HEK293 (cell line): ENCODE results near the gene RNF39.

Source experiments
- GLIS2 ChIP-seq: fragments of 450-650 bp; formaldehyde crosslinking; IDR thresholded peaks from 2 replicates; pipeline ENCODE4 v1.5.1; 2016; ENCODE audit warnings: missing biosample characterization, missing genetic modification characterization
- HOXA7 ChIP-seq: sonication (generic); formaldehyde crosslinking; IDR thresholded peaks from 2 replicates; pipeline ENCODE4 v1.8.1; 2022; ENCODE audit warnings: missing genetic modification reagents, borderline replicate concordance
- KLF16 ChIP-seq: fragments of 450-650 bp; formaldehyde crosslinking; IDR thresholded peaks from 2 replicates; pipeline ENCODE4 v1.5.1; 2017; ENCODE audit warnings: missing biosample characterization, missing genetic modification characterization
- KLF7 ChIP-seq: fragments of 450-650 bp; formaldehyde crosslinking; IDR thresholded peaks from 2 replicates; pipeline ENCODE4 v1.5.1; 2016; ENCODE audit warnings: missing biosample characterization, missing genetic modification characterization, borderline replicate concordance
- MYNN ChIP-seq: fragments of 450-650 bp; formaldehyde crosslinking; IDR thresholded peaks from 2 replicates; pipeline ENCODE4 v1.5.1; 2016; ENCODE audit warnings: missing biosample characterization, missing genetic modification characterization, borderline replicate concordance
- REPIN1 ChIP-seq: fragments of 450-650 bp; formaldehyde crosslinking; IDR thresholded peaks from 2 replicates; pipeline ENCODE4 v1.5.1; 2017; ENCODE audit warnings: missing biosample characterization, missing genetic modification characterization, low read depth
- ZBTB7A ChIP-seq: fragments of 450-650 bp; formaldehyde crosslinking; IDR thresholded peaks from 2 replicates; pipeline ENCODE4 v1.5.1; 2016; ENCODE audit warnings: low read depth, missing biosample characterization, missing genetic modification characterization
- ZFP69B ChIP-seq: fragments of 450-650 bp; formaldehyde crosslinking; IDR thresholded peaks from 2 replicates; pipeline ENCODE4 v1.5.1; 2016; ENCODE audit warnings: missing biosample characterization, missing genetic modification characterization
- ZIC2 ChIP-seq: fragments of 450-650 bp; formaldehyde crosslinking; IDR thresholded peaks from 2 replicates; pipeline ENCODE4 v1.5.1; 2016; ENCODE audit warnings: missing biosample characterization, missing genetic modification characterization
- ZNF112 ChIP-seq: fragments of 450-650 bp; formaldehyde crosslinking; IDR thresholded peaks from 2 replicates; pipeline ENCODE4 v1.5.0; 2017; ENCODE audit warnings: missing biosample characterization, missing genetic modification characterization
- ZNF140 ChIP-seq: fragments of 450-650 bp; formaldehyde crosslinking; IDR thresholded peaks from 2 replicates; pipeline ENCODE4 v1.5.1; 2016; ENCODE audit warnings: missing biosample characterization, missing genetic modification characterization
- ZNF157 ChIP-seq: fragments of 450-650 bp; formaldehyde crosslinking; IDR thresholded peaks from 2 replicates; pipeline ENCODE4 v1.5.1; 2016; ENCODE audit warnings: missing biosample characterization, missing genetic modification characterization
- ZNF16 ChIP-seq: fragments of 450-650 bp; formaldehyde crosslinking; IDR thresholded peaks from 2 replicates; pipeline ENCODE4 v1.5.1; 2016; ENCODE audit warnings: low read depth, missing biosample characterization, missing genetic modification characterization
- ZNF169 ChIP-seq: fragments of 450-650 bp; formaldehyde crosslinking; IDR thresholded peaks from 2 replicates; pipeline ENCODE4 v1.5.1; 2016; ENCODE audit warnings: missing biosample characterization, missing genetic modification characterization
- ZNF292 ChIP-seq: fragments of 450-650 bp; formaldehyde crosslinking; IDR thresholded peaks from 2 replicates; pipeline ENCODE4 v1.5.1; 2016; ENCODE audit warnings: low read depth, missing biosample characterization, missing genetic modification characterization, borderline replicate concordance
- ZNF366 ChIP-seq: fragments of 450-650 bp; formaldehyde crosslinking; conservative IDR thresholded peaks from 2 replicates; pipeline ENCODE4 v1.5.1; 2016; ENCODE audit warnings: missing biosample characterization, missing genetic modification characterization
- ZNF37A ChIP-seq: fragments of 450-650 bp; IDR thresholded peaks from 2 replicates; pipeline ENCODE4 v1.5.1; 2018; ENCODE audit warnings: missing biosample characterization, missing genetic modification characterization
- ZNF48 ChIP-seq: fragments of 450-650 bp; formaldehyde crosslinking; IDR thresholded peaks from 2 replicates; pipeline ENCODE4 v1.5.1; 2016; ENCODE audit warnings: missing biosample characterization, missing genetic modification characterization
- ZNF521 ChIP-seq: fragments of 450-650 bp; formaldehyde crosslinking; IDR thresholded peaks from 2 replicates; pipeline ENCODE4 v1.5.1; 2017; ENCODE audit warnings: missing biosample characterization, mild to moderate bottlenecking, missing genetic modification characterization
- ZNF555 ChIP-seq: fragments of 450-650 bp; formaldehyde crosslinking; conservative IDR thresholded peaks from 2 replicates; pipeline ENCODE4 v1.5.1; 2017; ENCODE audit warnings: missing biosample characterization, mild to moderate bottlenecking, missing genetic modification characterization, inconsistent platforms
- ZNF600 ChIP-seq: fragments of 450-650 bp; formaldehyde crosslinking; IDR thresholded peaks from 2 replicates; pipeline ENCODE4 v1.5.1; 2016; ENCODE audit warnings: missing biosample characterization, missing genetic modification characterization
- ZNF610 ChIP-seq: fragments of 450-650 bp; formaldehyde crosslinking; IDR thresholded peaks from 2 replicates; pipeline ENCODE4 v1.5.1; 2016; ENCODE audit warnings: missing biosample characterization, missing genetic modification characterization, borderline replicate concordance
- ZNF629 ChIP-seq: fragments of 450-650 bp; formaldehyde crosslinking; IDR thresholded peaks from 2 replicates; pipeline ENCODE4 v1.5.1; 2017; ENCODE audit warnings: missing biosample characterization, missing genetic modification characterization
- ZNF747 ChIP-seq: fragments of 450-650 bp; formaldehyde crosslinking; IDR thresholded peaks from 2 replicates; pipeline ENCODE4 v1.5.1; 2016; ENCODE audit warnings: missing biosample characterization, missing genetic modification characterization
- ZXDB ChIP-seq: fragments of 450-650 bp; formaldehyde crosslinking; IDR thresholded peaks from 2 replicates; pipeline ENCODE4 v1.5.1; 2016; ENCODE audit warnings: missing biosample characterization, missing genetic modification characterization
- TF ChIP-seq, protein P1 (sequence below): fragments of 450-650 bp; IDR thresholded peaks from 2 replicates; pipeline ENCODE4 v1.5.1; 2018; ENCODE audit warnings: missing biosample characterization, missing genetic modification characterization
- TF ChIP-seq, protein P2 (sequence below): fragments of 450-650 bp; formaldehyde crosslinking; conservative IDR thresholded peaks from 2 replicates; pipeline ENCODE4 v1.5.1; 2016; ENCODE audit warnings: low read depth, missing biosample characterization, missing genetic modification characterization
- TF ChIP-seq, protein P3 (sequence below): fragments of 450-650 bp; formaldehyde crosslinking; IDR thresholded peaks from 2 replicates; pipeline ENCODE4 v1.5.1; 2016; ENCODE audit warnings: missing biosample characterization, missing genetic modification characterization
- TF ChIP-seq, protein P4 (sequence below): fragments of 450-650 bp; formaldehyde crosslinking; IDR thresholded peaks from 2 replicates; pipeline ENCODE4 v1.5.1; 2016; ENCODE audit warnings: missing biosample characterization, missing genetic modification characterization

The RNF39 gene

DNA sequence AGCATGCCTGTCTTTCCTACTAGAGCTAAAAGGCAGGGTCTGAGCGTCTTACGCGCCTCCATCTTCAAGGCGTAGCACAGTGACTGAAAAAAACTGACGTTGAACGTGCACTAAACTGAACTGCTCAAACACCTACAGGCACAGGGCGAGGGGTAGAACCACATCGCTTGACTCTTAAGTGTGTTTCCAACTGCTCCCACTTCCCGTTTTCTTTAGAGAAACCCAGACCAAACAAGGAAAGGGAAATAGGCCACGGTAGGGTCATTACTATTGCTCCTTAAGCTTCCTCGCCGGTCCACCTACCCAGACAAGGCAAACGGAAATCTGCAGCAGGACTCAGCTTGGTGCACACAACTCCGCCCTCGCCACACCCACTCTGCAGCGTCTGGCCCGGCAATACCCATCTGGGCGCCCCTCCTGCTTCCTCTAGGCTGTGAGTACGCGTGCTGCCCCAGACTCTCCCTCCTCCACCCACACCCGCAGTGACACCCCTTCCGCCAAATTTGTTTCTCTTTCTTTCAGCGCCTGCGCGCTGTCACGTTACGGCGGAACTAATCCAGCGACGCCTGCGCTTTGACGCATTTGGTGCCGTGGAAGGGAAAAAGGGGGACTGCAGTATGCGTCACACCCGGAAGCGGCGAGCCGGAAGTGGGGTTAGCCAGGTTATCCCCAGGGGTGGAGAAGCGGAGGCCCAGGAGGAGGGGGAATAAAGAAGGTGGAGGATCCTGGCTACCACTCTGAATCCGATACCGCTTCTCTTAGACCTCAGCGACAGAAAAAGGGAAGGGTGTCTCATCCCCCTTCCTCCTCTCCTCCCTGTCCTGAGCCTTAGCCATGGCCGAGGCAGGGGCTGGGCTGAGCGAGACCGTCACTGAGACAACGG, 8.8 kb downstream of the RNF39 start, which contains the start of gene PPP1R11 (continued):
- TF ChIP-seq MYNN (tag by site-specific recombination) (peak; percentile 99), ZNF16 (tag by site-specific recombination) (no peak), ZXDB (tag by site-specific recombination) (peak; percentile 98), ZNF366 (tag by site-specific recombination) (peak; percentile 88), ZNF48 (no peak), HOXA7 (CRISPR knock-in tag) (no peak), ZNF747 (tag by site-specific recombination) (no peak), ZNF555 (tag by site-specific recombination) (no peak), REPIN1 (tag by site-specific recombination) (no peak; the same call in 1 of the 2 replicates), ZIC2 (tag by site-specific recombination) (peak; percentile 44), ZNF521 (no peak), ZNF112 (tag by site-specific recombination) (no peak), ZNF37A (tag by site-specific recombination) (no peak), ZNF292 (tag by site-specific recombination) (no peak), ZNF610 (tag by site-specific recombination) (0 out of 2 replicates have a peak, but pooled peaks have one; percentile 38), KLF7 (tag by site-specific recombination) (peak; percentile 32; the same call in 1 of the 2 replicates), ZNF169 (tag by site-specific recombination) (no peak), ZNF140 (tag by site-specific recombination) (no peak), ZNF157 (tag by site-specific recombination) (no peak), ZNF600 (tag by site-specific recombination) (peak; percentile 80), GLIS2 (tag by site-specific recombination) (peak; percentile 61; the same call in 1 of the 2 replicates), ZNF629 (tag by site-specific recombination) (peak; percentile 99), ZFP69B (tag by site-specific recombination) (no peak), ZBTB7A (tag by site-specific recombination) (no peak), KLF16 (tag by site-specific recombination) (peak; percentile 49; the same call in 1 of the 2 replicates)
- TF ChIP-seq, protein P1, sequence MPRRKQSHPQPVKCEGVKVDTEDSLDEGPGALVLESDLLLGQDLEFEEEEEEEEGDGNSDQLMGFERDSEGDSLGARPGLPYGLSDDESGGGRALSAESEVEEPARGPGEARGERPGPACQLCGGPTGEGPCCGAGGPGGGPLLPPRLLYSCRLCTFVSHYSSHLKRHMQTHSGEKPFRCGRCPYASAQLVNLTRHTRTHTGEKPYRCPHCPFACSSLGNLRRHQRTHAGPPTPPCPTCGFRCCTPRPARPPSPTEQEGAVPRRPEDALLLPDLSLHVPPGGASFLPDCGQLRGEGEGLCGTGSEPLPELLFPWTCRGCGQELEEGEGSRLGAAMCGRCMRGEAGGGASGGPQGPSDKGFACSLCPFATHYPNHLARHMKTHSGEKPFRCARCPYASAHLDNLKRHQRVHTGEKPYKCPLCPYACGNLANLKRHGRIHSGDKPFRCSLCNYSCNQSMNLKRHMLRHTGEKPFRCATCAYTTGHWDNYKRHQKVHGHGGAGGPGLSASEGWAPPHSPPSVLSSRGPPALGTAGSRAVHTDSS (tag by site-specific recombination) = no peak
- TF ChIP-seq, protein P2, sequence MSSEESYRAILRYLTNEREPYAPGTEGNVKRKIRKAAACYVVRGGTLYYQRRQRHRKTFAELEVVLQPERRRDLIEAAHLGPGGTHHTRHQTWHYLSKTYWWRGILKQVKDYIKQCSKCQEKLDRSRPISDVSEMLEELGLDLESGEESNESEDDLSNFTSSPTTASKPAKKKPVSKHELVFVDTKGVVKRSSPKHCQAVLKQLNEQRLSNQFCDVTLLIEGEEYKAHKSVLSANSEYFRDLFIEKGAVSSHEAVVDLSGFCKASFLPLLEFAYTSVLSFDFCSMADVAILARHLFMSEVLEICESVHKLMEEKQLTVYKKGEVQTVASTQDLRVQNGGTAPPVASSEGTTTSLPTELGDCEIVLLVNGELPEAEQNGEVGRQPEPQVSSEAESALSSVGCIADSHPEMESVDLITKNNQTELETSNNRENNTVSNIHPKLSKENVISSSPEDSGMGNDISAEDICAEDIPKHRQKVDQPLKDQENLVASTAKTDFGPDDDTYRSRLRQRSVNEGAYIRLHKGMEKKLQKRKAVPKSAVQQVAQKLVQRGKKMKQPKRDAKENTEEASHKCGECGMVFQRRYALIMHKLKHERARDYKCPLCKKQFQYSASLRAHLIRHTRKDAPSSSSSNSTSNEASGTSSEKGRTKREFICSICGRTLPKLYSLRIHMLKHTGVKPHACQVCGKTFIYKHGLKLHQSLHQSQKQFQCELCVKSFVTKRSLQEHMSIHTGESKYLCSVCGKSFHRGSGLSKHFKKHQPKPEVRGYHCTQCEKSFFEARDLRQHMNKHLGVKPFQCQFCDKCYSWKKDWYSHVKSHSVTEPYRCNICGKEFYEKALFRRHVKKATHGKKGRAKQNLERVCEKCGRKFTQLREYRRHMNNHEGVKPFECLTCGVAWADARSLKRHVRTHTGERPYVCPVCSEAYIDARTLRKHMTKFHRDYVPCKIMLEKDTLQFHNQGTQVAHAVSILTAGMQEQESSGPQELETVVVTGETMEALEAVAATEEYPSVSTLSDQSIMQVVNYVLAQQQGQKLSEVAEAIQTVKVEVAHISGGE (tag by site-specific recombination) = peak; percentile 99
- TF ChIP-seq, protein P3, sequence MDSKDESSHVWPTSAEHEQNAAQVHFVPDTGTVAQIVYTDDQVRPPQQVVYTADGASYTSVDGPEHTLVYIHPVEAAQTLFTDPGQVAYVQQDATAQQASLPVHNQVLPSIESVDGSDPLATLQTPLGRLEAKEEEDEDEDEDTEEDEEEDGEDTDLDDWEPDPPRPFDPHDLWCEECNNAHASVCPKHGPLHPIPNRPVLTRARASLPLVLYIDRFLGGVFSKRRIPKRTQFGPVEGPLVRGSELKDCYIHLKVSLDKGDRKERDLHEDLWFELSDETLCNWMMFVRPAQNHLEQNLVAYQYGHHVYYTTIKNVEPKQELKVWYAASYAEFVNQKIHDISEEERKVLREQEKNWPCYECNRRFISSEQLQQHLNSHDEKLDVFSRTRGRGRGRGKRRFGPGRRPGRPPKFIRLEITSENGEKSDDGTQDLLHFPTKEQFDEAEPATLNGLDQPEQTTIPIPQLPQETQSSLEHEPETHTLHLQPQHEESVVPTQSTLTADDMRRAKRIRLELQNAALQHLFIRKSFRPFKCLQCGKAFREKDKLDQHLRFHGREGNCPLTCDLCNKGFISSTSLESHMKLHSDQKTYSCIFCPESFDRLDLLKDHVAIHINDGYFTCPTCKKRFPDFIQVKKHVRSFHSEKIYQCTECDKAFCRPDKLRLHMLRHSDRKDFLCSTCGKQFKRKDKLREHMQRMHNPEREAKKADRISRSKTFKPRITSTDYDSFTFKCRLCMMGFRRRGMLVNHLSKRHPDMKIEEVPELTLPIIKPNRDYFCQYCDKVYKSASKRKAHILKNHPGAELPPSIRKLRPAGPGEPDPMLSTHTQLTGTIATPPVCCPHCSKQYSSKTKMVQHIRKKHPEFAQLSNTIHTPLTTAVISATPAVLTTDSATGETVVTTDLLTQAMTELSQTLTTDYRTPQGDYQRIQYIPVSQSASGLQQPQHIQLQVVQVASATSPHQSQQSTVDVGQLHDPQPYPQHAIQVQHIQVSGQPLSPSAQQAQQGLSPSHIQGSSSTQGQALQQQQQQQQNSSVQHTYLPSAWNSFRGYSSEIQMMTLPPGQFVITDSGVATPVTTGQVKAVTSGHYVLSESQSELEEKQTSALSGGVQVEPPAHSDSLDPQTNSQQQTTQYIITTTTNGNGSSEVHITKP (tag by site-specific recombination) = peak; percentile 92
- TF ChIP-seq, protein P4, sequence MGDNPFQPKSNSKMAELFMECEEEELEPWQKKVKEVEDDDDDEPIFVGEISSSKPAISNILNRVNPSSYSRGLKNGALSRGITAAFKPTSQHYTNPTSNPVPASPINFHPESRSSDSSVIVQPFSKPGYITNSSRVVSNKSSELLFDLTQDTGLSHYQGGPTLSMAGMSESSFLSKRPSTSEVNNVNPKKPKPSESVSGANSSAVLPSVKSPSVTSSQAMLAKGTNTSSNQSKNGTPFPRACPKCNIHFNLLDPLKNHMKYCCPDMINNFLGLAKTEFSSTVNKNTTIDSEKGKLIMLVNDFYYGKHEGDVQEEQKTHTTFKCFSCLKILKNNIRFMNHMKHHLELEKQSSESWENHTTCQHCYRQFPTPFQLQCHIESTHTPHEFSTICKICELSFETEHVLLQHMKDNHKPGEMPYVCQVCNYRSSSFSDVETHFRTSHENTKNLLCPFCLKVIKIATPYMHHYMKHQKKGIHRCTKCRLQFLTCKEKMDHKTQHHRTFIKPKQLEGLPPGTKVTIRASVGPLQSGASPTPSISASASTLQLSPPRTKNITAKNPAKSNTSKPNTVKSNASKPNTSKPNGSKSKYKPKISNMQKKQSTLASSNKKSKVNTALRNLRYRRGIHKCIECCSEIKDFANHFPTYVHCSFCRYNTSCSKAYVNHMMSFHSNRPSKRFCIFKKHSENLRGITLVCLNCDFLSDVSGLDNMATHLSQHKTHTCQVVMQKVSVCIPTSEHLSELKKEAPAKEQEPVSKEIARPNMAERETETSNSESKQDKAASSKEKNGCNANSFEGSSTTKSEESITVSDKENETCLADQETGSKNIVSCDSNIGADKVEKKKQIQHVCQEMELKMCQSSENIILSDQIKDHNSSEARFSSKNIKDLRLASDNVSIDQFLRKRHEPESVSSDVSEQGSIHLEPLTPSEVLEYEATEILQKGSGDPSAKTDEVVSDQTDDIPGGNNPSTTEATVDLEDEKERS (tag by site-specific recombination) = no peak
